NCI-H2196 (cell line): ENCODE data around the gene CAV3.

ENCODE experiments used
- DNase-seq: peaks from one replicate; lab custom pipeline; 2025; ENCODE audit not compliant: unreplicated experiment; lab: John Stamatoyannopoulos, UW

The CAV3 gene

GRCh38 chr3:8734908-8735307, 1.3 kb downstream of the CAV3 start:
- no peak for DNase-seq

DNA sequence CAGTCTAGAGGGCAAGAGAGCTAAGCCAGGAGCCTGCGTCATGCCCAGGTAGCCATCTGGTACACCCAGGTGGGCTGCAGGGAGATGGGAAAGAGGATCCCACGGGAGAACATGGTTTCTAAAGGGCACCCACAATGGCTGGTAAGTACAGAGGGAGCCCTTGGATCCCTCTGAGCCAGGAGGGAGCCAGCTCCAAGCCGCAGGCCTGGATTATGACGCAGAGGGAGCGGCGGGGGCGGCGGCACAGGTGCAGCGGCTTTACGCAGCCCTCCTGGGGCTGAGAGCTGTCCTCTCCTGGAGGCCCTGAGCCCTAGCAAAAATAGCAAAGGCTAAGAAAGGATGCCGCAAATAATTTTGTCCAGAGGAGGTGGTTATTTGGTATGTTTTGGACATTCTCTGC, 2.8 kb downstream of the CAV3 start:
- DNase-seq: no peak

DNA sequence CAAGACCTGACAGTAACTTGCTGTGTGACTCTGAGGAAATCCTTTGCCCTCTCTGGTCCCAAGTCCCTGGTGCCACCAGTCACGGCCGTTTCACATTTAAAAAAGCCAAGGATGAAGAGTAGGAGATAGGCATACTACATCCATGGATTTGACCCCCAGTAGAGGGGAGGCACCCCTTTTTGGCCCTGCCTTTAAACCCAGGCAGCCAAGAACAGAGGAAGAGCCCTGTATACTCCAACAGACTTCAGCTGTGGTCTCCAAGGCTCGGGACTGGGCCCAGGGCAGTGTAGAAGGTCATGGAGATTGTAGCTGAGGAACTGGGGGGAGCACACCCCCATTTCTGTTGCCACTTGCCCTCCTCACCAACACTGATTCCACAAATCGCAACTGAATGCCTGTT, 3.7 kb downstream of the CAV3 start:
- no peak for DNase-seq

GRCh38 chr3:8737823-8738222, 4.2 kb downstream of the CAV3 start:
- DNase-seq: no peak

GRCh38 chr3:8738639-8739038, 5.0 kb downstream of the CAV3 start:
- DNase-seq: no peak

GRCh38 chr3:8739757-8740504, 6.3 kb downstream of the CAV3 start:
- DNase-seq: no peak

GRCh38 chr3:8741581-8742261, 8.1 kb downstream of the CAV3 start:
- DNase-seq: no peak

DNA sequence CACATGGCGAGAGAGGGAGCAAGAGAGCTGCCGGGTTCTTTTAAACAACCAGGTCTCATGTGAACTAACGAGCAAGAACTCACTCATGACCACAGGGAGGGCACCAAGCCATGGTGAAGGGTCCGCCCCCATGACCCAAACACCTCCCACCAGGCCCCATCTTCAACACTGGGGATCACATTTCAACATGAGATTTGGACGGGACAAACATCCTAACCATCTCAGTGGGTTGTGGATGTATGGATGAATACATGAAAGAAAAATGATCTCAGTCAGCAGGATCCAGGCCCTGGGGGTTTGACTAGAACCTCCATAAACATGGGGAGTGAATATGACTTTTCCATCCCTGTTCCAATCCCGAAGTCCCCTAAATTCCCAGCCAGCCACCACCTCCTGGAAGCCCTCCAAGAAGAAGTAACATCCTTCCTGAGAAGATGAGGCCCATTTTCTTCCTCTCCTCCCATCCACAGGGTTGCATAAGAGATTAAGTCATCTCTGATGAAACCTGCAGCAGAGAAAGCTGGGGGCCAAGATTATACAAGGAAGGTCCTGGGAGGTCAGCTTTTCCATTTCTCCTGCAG, 9.5 kb downstream of the CAV3 start:
- no peak for DNase-seq

- DNase-seq: no peak
Observed at GRCh38 chr3:8743911-8744310, 10.3 kb downstream of the CAV3 start.

- no peak for DNase-seq
Observed at GRCh38 chr3:8745619-8746370, 12.2 kb downstream of the CAV3 start.

DNA sequence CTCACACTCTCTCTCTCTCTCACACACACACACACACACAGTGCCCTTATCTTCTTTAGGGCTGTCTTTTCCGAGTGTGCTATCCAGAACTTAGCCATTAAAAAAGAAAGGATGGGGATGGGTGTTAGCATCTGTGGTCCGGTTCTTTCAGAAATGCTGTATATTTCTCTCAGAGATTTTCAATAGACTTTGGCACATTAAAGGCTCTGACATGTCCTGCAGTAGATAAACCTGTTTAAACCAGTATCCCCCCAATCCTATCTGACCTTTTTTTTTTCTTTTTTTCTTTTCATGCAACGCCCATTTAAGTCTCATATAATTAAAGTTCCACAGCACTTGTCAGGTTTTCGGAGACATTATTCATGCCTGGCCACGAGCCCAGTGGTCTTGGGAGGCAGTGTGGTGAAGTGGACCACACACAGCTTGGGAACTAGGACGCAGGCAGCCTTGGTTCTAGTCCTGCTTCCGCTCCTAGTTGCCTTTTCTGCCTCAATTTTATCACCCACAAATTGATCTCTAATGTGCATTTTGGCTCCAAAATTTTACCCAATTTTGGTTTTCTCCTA, 13.3 kb downstream of the CAV3 start:
- no peak for DNase-seq

GRCh38 chr3:8749316-8749715, 15.7 kb downstream of the CAV3 start:
- no peak for DNase-seq

GRCh38 chr3:8752832-8753231, 19.2 kb downstream of the CAV3 start:
- DNase-seq: no peak

DNA sequence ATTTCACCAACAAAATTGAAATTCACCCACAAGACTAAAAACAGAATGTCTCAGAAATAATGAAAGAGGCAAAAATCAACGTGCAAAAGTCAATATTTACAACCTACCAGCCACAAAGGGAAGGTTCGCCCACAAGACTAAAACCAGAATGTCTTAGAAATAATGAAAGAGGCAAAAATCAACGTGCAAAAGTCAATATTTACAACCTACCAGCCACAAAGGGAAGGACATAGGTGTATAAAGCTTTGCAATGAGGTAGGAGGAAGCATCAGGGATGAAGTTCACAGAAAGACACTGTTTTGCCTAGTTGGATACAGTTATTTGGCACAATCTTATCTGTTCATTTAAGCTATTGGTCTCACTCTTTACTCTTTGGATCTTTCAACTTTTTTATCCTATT, 21.5 kb downstream of the CAV3 start:
- no peak for DNase-seq

GRCh38 chr3:8755564-8756237, 22.1 kb downstream of the CAV3 start:
- no peak for DNase-seq

- DNase-seq: no peak
Observed at GRCh38 chr3:8756671-8757070, 23.1 kb downstream of the CAV3 start.

- DNase-seq: no peak
Observed at GRCh38 chr3:8757551-8758518, 24.2 kb downstream of the CAV3 start.

GRCh38 chr3:8759038-8759707, 25.6 kb downstream of the CAV3 start:
- DNase-seq: no peak

DNA sequence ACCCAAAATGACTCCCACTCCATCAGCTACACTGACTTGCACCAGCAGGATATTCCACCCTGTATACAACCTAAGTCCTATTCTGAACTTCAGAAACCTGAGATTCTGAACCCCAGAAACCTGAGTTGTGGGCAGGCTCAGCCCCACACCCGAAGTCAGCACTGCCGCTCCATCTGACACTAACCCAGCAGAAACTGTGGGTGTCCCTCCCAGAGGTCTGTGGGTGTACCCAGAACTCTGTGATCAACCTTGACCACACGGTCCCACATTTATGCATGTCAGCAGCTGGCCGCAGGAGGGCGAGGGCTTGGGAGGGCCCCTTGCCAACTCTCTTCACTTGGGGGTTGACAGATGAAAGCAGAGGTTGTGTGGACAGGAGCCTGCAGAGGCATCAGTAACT, 26.5 kb downstream of the CAV3 start:
- DNase-seq: no peak
